GM18870 (cell line): ENCODE results near the gene SEMA6C.
A peak's percentile ranks its signal among the peaks of the same experiment; 100 is the strongest.
"Not testable (repeated sequence)": the region's sequence is repeated elsewhere in the genome, so short reads cannot be mapped to it uniquely, and the experiment has no call there.

ENCODE experiments used
- ATAC-seq: cut with Tn5 transposase; IDR thresholded peaks from one replicate; pipeline ENCODE4 v1.9.1; 2021; ENCODE audit warnings: moderate library complexity; ENCODE audit not compliant: unreplicated experiment

SEMA6C gene, protein sequence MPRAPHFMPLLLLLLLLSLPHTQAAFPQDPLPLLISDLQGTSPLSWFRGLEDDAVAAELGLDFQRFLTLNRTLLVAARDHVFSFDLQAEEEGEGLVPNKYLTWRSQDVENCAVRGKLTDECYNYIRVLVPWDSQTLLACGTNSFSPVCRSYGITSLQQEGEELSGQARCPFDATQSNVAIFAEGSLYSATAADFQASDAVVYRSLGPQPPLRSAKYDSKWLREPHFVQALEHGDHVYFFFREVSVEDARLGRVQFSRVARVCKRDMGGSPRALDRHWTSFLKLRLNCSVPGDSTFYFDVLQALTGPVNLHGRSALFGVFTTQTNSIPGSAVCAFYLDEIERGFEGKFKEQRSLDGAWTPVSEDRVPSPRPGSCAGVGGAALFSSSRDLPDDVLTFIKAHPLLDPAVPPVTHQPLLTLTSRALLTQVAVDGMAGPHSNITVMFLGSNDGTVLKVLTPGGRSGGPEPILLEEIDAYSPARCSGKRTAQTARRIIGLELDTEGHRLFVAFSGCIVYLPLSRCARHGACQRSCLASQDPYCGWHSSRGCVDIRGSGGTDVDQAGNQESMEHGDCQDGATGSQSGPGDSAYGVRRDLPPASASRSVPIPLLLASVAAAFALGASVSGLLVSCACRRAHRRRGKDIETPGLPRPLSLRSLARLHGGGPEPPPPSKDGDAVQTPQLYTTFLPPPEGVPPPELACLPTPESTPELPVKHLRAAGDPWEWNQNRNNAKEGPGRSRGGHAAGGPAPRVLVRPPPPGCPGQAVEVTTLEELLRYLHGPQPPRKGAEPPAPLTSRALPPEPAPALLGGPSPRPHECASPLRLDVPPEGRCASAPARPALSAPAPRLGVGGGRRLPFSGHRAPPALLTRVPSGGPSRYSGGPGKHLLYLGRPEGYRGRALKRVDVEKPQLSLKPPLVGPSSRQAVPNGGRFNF

DNA sequence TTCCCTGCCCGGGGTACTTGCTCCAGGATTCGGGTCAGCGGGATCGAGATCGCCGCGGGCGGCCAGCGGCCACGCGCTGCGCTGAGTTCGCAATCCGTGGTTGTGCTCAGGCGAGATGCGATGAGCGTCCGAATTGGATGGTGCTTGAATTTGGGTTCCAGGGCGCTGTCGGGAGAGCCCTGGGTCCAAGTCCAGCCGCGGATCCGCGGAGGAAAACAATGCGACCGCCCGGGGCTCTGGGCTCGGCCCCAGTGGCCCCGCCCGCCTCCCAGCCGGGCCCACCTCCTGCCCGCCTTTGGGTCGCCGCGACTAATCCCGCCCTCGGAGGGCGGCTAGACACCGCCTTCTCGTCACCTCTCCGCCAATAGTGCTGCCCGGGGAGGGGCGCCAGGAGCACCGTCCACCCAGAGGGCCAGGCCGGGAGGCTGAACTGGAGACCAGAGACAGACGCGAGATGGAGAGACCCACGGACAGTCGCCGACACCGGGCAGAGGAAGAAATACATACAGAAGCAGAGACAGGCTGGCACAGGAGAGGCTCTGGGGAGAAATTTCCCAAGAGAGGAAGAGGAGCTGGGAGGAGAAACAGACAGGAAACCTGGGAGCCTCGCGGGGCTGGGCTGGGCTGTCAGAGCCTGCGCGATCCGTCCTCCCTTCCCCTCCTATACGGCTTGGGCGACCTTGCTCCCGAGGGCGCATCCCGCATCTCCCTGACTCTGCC is at the start of gene SEMA6C:
Gene SEMA6C (minus strand): TSS at position 220 of the 720 bp plus-strand sequence. CDS start 4,010 bp downstream, outside the sequence.
- ATAC-seq, result peak; percentile 92

DNA sequence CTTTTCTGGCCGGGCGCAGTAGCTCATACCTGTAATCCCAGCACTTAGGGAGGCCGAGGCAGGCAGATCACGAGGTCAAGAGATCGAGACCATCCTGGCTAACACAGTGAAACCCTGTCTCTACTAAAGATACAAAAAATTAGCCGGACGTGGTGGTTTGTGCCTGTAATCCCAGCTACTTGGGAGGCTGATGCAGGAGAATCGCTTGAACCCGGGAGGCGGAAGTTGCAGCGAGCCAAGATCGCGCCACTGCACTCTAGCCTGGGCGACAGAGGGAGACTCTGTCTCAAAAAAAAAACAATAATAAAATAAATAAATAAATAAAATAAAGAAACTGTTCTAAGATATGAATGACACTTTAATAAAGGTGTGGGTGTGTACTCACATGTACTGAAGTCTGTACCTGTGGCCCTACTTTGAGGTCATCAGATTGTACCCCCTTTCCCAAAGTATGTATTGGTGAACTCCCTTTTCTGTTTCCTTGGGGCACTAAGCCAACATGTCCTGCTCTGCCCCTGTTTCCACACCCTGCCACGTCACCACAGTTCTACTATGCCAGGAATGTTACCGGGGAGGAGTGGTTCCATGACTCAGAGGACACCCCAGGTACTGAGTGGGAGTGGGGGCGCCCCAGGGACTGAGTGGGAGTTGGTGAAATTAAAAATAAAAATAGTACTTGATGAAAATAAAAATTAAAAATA is 48.6 kb upstream of the SEMA6C start:
- ATAC-seq, result not testable (repeated sequence)

DNA sequence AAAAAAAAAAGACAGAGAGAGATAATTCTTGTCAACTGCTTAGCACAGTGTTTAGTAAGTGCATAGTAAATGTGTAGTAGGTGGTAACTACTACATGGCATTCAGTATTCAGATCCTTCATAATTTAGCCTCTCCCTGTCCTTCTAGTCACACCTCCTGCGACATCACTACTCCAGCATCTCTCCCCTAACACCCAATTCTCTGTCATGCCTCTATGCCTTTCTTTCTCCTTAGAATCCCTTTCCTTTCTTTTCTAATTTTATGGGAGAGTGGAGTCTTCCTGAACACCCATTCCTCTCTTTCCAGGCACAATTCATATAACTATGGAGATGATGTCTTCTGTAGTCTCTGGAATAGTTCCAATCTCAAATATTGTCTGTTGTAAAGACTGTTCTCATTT is 47.4 kb upstream of the SEMA6C start:
- no peak for ATAC-seq

DNA sequence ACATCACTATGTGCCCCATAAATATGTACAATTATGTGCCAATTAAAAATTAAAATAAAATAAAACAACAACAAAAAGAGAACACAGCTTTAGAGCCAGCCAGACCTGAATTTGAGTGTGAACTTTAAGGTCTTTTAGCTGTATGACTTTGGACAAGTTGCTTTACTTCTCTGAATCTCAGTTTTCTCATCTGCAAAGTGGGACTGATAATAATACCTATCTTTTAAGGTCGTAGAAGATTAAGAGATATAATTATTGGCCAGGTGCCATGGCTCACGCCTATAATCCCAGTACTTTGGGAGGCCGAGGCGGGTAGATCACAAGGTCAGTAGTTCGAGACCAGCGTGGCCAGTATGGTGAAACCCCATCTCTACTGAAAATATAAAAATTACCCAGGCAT is 46.9 kb upstream of the SEMA6C start:
- no peak for ATAC-seq

DNA sequence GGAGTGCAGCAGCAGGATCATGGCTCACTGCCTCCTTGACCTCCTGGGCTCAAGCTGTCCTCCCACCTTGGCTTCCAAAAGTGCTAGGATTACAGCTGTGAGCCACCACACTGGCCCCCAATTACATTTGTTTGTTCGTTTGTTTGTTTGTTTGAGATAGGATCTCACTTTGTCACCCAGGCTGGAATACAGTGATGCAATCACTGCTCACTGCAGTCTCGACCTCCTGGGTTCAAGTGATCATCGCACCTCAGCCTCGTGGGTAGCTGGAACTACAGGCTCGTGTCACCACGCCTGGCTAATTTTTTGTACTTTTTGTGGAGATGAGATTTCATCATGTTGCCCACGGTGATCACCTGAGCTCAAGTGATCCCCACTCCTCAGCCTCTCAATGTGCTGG is 45.6 kb upstream of the SEMA6C start:
- ATAC-seq, result no peak

DNA sequence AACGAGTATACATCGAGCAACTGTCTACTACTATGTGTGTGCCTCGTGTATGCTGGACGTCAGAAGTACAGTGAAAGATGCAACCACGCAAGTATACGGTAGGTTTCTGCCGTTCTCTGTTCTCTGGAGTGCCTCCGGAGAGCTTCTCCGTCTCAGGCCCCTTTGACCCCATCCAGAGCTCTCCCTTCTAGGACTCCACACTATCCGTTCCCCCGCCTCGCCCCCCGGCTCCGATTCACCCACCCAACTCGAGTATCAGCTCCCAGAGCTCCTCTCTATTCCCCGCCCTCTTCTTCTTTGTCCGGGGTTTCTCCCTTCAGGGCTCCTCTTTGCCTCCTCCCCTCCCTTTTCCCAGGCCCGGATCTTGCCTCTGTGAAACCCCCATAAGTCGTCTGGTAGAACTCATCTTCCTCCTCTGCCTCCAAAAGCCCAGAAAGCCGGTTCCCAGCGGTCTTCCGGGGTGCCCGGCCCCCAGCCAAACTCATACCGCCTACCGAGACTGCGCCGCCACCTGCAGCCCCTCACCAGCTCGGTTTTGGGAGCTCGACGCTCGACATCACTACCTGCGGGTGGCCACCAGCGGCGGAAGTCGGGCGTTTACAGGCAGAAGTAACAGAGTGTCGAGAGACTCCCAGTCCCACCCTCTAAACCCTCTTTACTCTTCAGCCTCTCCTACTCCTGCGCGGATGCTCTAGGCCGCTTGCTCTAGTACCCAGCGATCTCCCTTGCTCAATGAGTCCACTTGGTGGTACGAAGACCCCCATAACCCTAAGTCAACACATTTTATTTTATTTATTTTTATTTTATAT is 43.4 kb upstream of the SEMA6C start, which contains the start of gene VPS72:
Gene VPS72 (minus strand): TSS at position 561 of the 809 bp plus-strand sequence. CDS start 76 bp downstream, at position 485.
- ATAC-seq, result peak; percentile 63

DNA sequence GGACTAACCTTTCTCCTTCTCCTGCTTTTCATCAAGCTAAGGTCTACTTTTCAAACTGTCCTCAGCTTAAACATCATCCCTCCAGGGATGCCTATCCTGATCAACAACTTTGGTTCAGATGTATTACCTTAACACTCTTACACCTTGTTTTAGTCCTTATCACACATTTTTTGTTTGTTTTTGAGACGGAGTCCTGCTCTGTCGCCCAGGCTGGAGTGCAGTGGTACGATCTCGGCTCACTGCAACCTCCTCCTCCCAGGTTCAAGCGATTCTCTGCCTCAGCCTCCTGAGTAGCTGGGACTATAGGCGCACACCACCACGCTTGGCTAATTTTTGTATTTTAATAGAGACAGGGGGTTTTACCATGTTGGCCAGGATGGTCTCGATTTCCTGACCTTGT is 42.2 kb upstream of the SEMA6C start:
- not testable (repeated sequence) for ATAC-seq

DNA sequence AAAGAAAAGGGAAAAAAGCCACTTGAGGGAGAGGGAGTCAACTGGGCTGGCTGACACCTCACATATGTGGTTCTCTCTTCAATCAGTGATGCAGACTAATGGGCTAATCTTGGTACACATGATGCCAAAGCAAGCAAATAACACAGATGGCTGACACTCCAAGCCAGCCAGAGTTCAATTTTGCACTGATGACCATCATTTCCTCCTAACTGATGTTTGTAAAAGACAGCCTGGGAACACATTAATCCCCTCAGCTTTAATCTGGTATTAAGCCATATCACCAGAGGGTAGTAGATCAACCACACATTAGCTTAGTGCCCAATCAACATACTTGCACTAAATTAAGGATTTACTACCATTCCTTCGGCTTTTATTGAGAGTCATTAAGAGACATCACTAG is 40.8 kb upstream of the SEMA6C start:
- ATAC-seq, result no peak

DNA sequence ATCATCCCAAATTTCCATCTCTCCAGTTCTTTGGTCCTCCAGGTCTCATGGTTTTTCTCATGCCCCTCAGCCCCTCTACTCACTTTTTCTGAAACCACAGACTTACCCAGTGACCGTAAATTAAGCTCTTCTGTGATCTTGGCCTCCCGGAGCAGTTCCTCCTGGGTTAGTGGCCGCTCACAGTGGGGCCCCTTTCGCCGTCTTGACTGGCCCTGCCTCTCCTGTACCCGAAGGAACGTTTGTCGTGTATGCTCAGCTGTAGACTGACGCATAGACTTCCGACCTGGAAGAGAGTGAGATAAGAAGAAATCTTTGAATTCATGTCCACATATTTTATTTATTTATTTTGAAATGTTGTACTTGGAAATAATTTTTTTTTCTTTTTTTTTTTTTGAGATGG is 37.8 kb upstream of the SEMA6C start:
- ATAC-seq, result no peak

DNA sequence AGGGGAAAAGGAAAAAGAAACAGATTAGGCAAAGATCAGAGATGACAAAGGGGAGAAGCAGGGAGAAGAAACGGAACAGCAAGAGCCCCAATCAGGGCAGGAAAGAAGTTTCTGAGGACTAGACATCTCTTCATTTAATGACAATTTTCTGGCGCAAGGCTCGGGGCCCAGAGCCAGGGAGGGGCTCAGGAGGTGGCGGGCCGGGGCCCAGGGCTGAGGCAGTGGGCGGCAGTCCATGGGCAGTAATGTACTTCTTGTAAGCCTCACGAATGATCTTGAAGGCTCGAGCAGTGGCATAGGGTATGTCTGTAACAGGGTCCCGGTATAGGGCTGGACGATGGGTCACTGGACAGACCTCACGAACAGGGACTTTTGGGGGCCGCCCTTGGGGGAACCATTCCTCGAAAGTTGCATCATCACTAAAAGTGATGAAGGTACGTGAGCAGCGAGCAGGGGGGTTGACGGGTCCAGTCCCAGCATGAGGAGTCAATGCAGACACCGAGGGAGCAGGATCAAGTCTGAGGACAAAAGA is 30.1 kb upstream of the SEMA6C start:
- ATAC-seq, result no peak

DNA sequence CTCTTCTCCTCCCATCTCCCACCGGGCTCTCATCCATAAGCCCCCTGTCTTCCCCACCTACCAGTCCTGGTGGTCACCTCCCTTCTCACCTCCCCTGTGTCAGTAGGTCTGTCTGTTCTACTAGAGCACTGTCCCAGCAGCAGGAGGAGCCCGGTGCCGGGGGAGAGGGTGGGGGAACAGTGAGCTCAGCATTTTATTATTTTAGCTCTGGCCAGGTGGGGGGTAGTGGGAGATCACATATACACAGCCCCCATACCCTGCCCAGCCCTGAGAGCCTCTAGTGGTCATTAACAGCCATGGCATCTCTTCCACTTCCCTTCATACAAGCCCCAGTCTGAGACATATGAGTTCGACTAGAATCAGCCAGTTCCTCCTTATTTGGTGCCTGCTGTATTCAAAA is 29.4 kb upstream of the SEMA6C start, which contains the start of gene TMOD4:
Gene TMOD4 (minus strand): TSS at position 119 of the 400 bp plus-strand sequence. CDS start 1,106 bp downstream, outside the sequence.
- ATAC-seq, result no peak

DNA sequence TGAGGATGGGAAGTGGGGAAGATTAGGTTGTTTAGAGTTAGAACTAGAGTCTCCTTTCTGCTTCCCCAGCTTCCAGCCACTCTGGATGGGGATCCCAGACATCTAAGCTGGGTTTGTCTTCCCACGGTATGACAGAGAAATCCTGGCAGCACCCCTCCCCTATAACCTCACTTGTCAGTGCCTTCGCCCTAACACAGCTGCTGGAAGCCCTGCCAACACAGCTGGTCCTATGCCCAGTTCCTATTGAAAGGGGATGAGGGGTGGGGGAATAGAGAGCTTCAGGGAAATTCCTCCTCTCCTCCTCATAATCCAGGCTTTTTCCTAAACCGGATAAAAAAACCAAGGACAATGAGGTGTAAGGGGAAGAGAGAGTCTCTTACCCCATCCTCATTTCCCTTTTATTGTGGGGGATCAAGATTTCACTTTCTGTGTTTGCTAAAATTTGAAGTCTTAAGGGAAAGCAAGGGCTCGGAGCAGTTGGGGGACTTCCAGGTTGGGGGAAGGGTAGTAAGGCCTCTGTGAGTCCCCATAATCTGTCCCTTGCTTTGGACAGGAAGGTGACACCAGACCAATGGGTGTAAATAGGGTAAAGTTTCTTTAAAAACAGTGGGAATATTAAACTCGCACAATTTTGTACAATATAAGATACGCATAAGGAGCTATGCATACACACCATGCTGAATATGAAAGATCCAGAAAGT is 28.8 kb upstream of the SEMA6C start:
- no peak for ATAC-seq

DNA sequence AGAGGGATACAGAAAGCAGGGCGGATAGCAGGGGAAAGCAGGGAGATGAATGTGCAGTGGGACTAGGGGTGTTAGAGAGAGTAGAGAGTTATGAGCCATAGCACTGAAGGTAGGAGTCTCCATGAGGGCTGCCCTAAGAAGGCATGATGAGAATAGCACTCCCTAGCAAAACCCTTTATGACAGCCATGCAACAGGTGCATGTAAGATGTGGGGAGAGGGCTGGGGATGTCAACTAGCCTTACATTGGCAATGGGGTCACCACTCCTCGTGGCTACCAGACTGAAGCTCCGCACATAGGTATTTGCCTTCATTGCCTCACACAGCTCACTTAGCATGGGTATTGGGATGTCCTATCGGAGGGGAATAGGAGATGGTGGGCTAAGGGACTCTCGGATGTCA is 24.8 kb upstream of the SEMA6C start:
- ATAC-seq, result no peak

DNA sequence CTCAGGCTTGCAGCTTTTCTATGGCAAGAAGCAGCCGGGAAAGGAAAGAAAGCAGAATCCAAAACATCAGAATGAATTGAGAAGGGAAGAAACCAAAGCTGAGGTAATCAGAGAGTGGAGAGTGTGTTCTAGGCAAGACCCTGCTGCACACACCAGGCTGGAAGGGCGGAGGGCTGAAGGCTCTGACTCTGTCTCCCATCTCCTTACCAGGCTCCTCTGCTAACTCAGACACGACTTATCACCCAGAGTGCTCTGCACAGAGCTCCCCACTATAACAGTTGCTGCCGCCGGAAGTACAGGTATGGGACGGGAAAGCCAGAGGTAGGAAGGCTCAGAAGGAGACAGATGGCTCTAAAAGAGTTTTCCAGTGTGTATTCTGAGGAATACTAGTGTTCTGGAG is 20.7 kb upstream of the SEMA6C start:
- ATAC-seq, result no peak

DNA sequence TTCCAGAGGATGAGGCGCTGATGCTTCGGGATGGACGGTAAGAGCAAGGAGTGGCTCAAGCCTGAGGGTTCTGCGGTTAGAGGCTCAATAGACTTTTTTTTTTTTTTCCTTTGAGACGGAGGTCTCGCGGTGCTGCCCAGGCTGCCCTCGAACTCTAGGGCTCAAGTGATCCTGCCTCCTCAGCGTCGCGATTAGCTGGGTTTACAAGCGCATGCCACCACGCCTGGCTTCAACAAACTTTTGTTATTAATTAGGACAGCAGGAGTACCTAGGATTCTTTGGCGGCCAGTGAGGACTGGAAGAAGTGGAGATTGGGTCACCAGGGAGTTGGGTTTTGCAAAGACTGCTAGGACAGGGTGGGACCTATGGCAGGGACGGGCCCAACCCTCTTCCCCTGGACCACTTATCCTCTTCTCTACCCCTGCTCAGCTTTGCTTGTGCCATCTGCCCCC is 20.1 kb upstream of the SEMA6C start:
- ATAC-seq, result no peak

DNA sequence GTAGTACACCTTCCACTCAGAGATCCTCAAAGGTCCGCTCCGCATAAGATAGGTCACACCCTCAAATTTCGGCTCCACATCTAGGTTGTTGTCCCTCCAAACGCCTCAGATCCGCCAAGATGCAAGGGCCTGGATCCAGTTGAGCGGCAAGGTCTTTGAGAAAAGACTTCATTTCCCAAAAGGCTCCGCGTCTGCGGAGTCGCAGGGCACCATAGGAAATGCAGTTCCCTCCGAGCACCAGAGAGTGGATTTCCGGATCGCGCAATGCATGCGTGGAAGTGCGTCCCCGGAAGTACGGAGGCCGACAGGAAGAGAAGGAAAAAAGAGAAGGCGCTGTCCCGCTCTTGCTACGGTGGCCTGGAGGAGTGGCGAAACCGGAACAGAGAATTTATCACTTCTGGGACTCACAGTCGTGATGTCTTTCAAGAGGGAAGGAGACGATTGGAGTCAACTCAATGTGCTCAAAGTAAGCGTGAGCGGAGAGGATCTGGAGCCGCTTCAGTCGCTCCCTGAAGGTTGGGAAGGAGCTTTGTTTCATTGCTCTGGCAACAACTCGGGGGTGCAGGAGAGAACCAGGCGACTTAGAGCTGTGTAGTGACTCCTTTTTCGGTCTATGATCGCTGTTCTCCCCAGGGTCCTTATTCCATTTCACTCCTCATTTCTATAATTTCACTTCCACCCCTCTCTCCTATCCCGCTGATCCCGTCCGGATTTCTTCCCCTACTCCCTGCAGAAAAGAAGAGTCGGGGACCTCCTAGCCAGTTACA is 19.5 kb upstream of the SEMA6C start, which contains the start of the genes LYSMD1 and SCNM1:
Gene LYSMD1 (minus strand): TSS at position 165 of the 767 bp plus-strand sequence. CDS start 644 bp downstream, outside the sequence.
Gene SCNM1 (plus strand): TSS at position 407 of the 767 bp plus-strand sequence. CDS start 9 bp downstream, at position 416.
- peak; percentile 83 for ATAC-seq

DNA sequence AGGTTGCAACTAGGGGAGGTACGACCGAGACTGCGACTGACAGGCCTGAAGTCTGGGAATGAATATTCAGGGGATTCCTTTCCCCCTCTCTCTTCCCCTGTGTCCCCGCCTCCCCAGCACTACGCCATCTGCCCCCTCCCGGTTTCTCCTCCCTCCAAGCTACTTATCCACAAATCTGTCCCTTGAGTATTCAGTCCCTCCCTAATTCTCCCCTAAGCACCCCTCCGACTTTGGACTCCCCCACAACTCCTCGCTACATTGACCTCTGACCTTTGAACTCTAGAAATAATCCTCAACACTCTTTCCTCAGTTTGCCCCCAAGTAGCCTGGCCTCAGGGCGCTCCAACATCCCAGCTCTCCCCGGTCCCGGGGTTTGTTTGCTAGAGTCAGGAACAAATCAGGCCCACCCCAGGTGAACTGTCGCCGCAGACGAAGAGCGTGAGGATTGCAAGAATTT is 18.9 kb upstream of the SEMA6C start:
- ATAC-seq, result no peak
